Neural progenitor cell (in vitro differentiated cells): ENCODE data around the gene ERMN. TPM values are rescaled to one million over a fixed set of nuclear protein-coding genes. Genes with fewer than 3 reads are reported as not detected.

ENCODE experiments used
- DNase-seq: peaks from one replicate; pipeline ENCODE4 v3.0.0-alpha.2; 2016; ENCODE audit warnings: low spot score
- H2AFZ ChIP-seq: fragments of 200-600 bp; sonication (generic); replicated peaks from 2 replicates; pipeline ENCODE4 v1.6.1; 2016; ENCODE audit warnings: antibody characterized with exemption
- H3F3A ChIP-seq: fragments of 200-600 bp; sonication (generic); 2 replicates; pipeline ENCODE4 v1.6.1; 2016; ENCODE audit warnings: antibody characterized with exemption, low read depth
- H3K27ac ChIP-seq: fragments of 200-600 bp; sonication (generic); 2 replicates; pipeline ENCODE4 v1.5.1; 2016; ENCODE audit warnings: mild to moderate bottlenecking
- H3K27me3 ChIP-seq: fragments of 200-600 bp; sonication (generic); 2 replicates; pipeline ENCODE4 v1.6.1; 2016; ENCODE audit warnings: mild to moderate bottlenecking, moderate library complexity
- H3K36me3 ChIP-seq: fragments of 200-600 bp; sonication (generic); 2 replicates; pipeline ENCODE4 v1.5.1; 2016
- H3K4me1 ChIP-seq: fragments of 200-600 bp; sonication (generic); 2 replicates; pipeline ENCODE4 v1.6.1; 2016; ENCODE audit warnings: mixed run types
- H3K4me2 ChIP-seq: fragments of 200-600 bp; sonication (generic); 2 replicates; pipeline ENCODE4 v1.6.1; 2016
- H3K4me3 ChIP-seq: fragments of 200-600 bp; sonication (generic); 2 replicates; pipeline ENCODE4 v1.5.1; 2016
- H3K79me2 ChIP-seq: fragments of 200-600 bp; sonication (generic); 2 replicates; pipeline ENCODE4 v1.6.1; 2016; ENCODE audit warnings: low read depth
- H3K9ac ChIP-seq: fragments of 200-600 bp; sonication (generic); 2 replicates; pipeline ENCODE4 v1.6.1; 2016
- H3K9me3 ChIP-seq: fragments of 200-600 bp; sonication (generic); 2 replicates; pipeline ENCODE4 v1.5.1; 2016; ENCODE audit warnings: low read depth
- H4K20me1 ChIP-seq: fragments of 200-600 bp; sonication (generic); 2 replicates; pipeline ENCODE4 v1.6.1; 2016; ENCODE audit warnings: low read depth
- H3K27ac Mint-ChIP-seq: 3 replicates; pipeline ENCODE4 v1.8.0; 2021; ENCODE audit warnings: mixed read lengths
- H3K27me3 Mint-ChIP-seq: 2 replicates; pipeline ENCODE4 v1.8.0; 2022; ENCODE audit warnings: low read depth, mild to moderate bottlenecking, inconsistent platforms, moderate library complexity, mixed read lengths; ENCODE audit not compliant: insufficient read depth
- H3K36me3 Mint-ChIP-seq: 3 replicates; pipeline ENCODE4 v1.8.0; 2021; ENCODE audit warnings: mixed read lengths
- H3K4me1 Mint-ChIP-seq: 3 replicates; pipeline ENCODE4 v1.8.0; 2021; ENCODE audit warnings: mixed read lengths
- H3K4me3 Mint-ChIP-seq: 3 replicates; pipeline ENCODE4 v1.8.0; 2021; ENCODE audit warnings: mild to moderate bottlenecking, moderate library complexity, mixed read lengths
- H3K9me3 Mint-ChIP-seq: 3 replicates; pipeline ENCODE4 v1.8.0; 2020; ENCODE audit warnings: mixed read lengths
- CTCF ChIP-seq: fragments of 200-600 bp; sonication (generic); IDR thresholded peaks from 2 replicates; pipeline ENCODE4 v1.5.1; 2017; ENCODE audit warnings: antibody characterized with exemption, mild to moderate bottlenecking
- EZH2 ChIP-seq: fragments of 200-600 bp; sonication (generic); IDR thresholded peaks from 2 replicates; pipeline ENCODE4 v1.6.1; 2017; ENCODE audit warnings: antibody characterized with exemption, mild to moderate bottlenecking, moderate library complexity
- EZH2phosphoT487 ChIP-seq: fragments of 200-600 bp; sonication (generic); IDR thresholded peaks from 2 replicates; pipeline ENCODE4 v1.6.1; 2017; ENCODE audit warnings: antibody characterized with exemption
- total RNA-seq: library from RNA; depleted of rRNA; stranded (reverse); fragments of >200 nt; gene quantifications from 2 replicates; pipeline ENCODE4 v1.2.3, GENCODE V29; 2015; ENCODE audit warnings: low replicate concordance

The ERMN gene
- total RNA-seq, 1 donor from 2014 or later: 2.2 TPM

DNA sequence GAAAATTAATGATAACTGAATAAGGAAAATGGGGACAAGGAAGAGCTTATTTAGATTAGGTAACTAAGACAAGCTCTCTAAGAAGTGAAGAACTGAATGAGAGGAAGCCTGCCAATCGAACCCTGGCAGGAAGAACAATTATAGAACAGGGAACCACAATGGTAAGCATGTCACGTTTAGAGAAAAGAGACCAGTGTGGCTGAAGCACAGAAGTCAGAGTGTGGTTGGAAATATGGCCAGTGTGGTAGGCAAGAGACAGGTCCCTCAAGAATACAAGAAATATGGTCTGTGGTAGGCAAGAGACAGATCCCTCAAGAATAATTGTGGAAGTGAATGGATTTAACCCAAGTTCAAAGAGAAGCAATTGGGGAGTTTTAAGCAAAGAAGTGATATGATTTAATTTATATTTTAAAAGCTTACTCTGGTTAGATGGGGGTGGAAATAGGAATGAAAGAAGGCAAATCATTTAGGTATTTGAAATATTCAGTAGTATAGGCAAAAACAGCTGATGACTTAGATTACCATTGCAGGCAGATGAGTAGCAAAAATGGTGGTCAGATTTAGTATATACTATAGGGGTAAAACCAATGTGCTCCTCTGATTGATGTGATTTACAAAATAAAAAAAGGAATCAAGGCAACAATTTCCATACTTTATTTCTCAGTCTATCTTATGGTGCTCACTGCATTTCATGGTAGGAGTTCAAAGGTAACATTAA, 38.8 kb upstream of the ERMN start:
- no peak overlapping the region for H3K27ac ChIP-seq
- no peak overlapping the region for H2AFZ ChIP-seq
- peaks cover 8% of the 10 kb centered on the region for H3K9me3 ChIP-seq
- no peak overlapping the region for H3K9ac ChIP-seq
- Mint-ChIP-seq H3K27ac (no peak overlapping the region), H3K4me3 (no peak overlapping the region), H3K36me3 (no peaks in the 10 kb centered on the region), H3K4me1 (peaks cover 2% of the 10 kb centered on the region), H3K27me3 (peaks cover 3% of the 10 kb centered on the region), H3K9me3 (peaks cover 9% of the 10 kb centered on the region)
- H3K27me3 ChIP-seq: no peaks in the 10 kb centered on the region
- H4K20me1 ChIP-seq: no peaks in the 10 kb centered on the region
- H3F3A ChIP-seq: no peaks in the 10 kb centered on the region
- H3K4me2 ChIP-seq: no peak overlapping the region
- no peak overlapping the region for H3K4me3 ChIP-seq
- no peak for DNase-seq
- TF ChIP-seq EZH2 (no peak), CTCF (no peak), EZH2phosphoT487 (no peak)
- peaks cover 12% of the 10 kb centered on the region for H3K4me1 ChIP-seq
- H3K36me3 ChIP-seq: no peaks in the 10 kb centered on the region
- no peaks in the 10 kb centered on the region for H3K79me2 ChIP-seq

- no peaks in the 10 kb centered on the region for H3K36me3 Mint-ChIP-seq
- H3K4me2 ChIP-seq: no peak overlapping the region
- TF ChIP-seq EZH2phosphoT487 (no peak), EZH2 (no peak), CTCF (no peak)
These were observed 38.0 kb upstream of the ERMN start for GRCh38 chr2:157363612-157364101.

GRCh38 chr2:157362627-157363026, 37.0 kb upstream of the ERMN start:
- TF ChIP-seq EZH2phosphoT487: no peak
- TF ChIP-seq EZH2: no peak
- no peak for TF ChIP-seq CTCF
- Histone ChIP-seq H3K27me3 (no peaks in the 10 kb centered on the region), H3K27ac (no peak overlapping the region), H3K79me2 (no peaks in the 10 kb centered on the region), H3K4me2 (no peak overlapping the region), H3K36me3 (no peaks in the 10 kb centered on the region), H4K20me1 (no peaks in the 10 kb centered on the region), H3K9ac (no peak overlapping the region), H3F3A (no peaks in the 10 kb centered on the region), H3K4me3 (no peak overlapping the region), H3K4me1 (peaks cover 12% of the 10 kb centered on the region), H3K9me3 (peaks cover 8% of the 10 kb centered on the region), H2AFZ (no peak overlapping the region)
- Mint-ChIP-seq H3K4me3 (no peak overlapping the region), H3K9me3 (peaks cover 9% of the 10 kb centered on the region), H3K27ac (no peak overlapping the region), H3K4me1 (peaks cover 2% of the 10 kb centered on the region), H3K36me3 (no peaks in the 10 kb centered on the region), H3K27me3 (peaks cover 3% of the 10 kb centered on the region)
- DNase-seq: no peak

More at GRCh38 chr2:157363612-157364101, 38.0 kb upstream of the ERMN start:
- H3K27ac ChIP-seq: no peak overlapping the region
- H3K4me3 ChIP-seq: no peak overlapping the region
- H3K4me1 Mint-ChIP-seq: peaks cover 2% of the 10 kb centered on the region
- H3K4me3 Mint-ChIP-seq: no peak overlapping the region
- H2AFZ ChIP-seq: no peak overlapping the region
- peaks cover 12% of the 10 kb centered on the region for H3K4me1 ChIP-seq
- no peaks in the 10 kb centered on the region for H3F3A ChIP-seq
- no peak overlapping the region for H3K9ac ChIP-seq
- H3K9me3 Mint-ChIP-seq: peaks cover 9% of the 10 kb centered on the region
- no peaks in the 10 kb centered on the region for H4K20me1 ChIP-seq
- no peaks in the 10 kb centered on the region for H3K36me3 ChIP-seq
- DNase-seq: no peak
- peaks cover 8% of the 10 kb centered on the region for H3K9me3 ChIP-seq
- no peaks in the 10 kb centered on the region for H3K79me2 ChIP-seq
- H3K27me3 ChIP-seq: no peaks in the 10 kb centered on the region
- H3K27me3 Mint-ChIP-seq: peaks cover 3% of the 10 kb centered on the region
- H3K27ac Mint-ChIP-seq: no peak overlapping the region
